H54 (cell line): ENCODE results near the gene OR2AK2.

Source experiments
- DNase-seq: peaks from one replicate; pipeline ENCODE4 v3.0.0; 2011; ENCODE audit warnings: low spot score, mixed read lengths; ENCODE audit not compliant: insufficient read length
- FAIRE-seq: peaks from 3 replicates; lab custom pipeline; 2011; peaks lifted over from hg19 to GRCh38; lab: Jason Lieb, UNC
- POLR2A ChIP-seq: IDR thresholded peaks from 2 replicates; pipeline ENCODE4 v1.6.1; 2011; ENCODE audit warnings: low read depth, mild to moderate bottlenecking, low read length

The OR2AK2 gene

GRCh38 chr1:247964933-247965332 lies at the start of gene OR2AK2:
TSS of gene OR2AK2 (plus strand) at chr1:247965233. CDS start at chr1:247965377, 144 bp downstream.
- DNase-seq: no peak
- no peak for TF ChIP-seq POLR2A
- FAIRE-seq: no peak

GRCh38 chr1:247919952-247920351 lies 45.1 kb upstream of the OR2AK2 start, which contains the start of gene OR2T8:
TSS of gene OR2T8 (plus strand) at chr1:247920252. CDS start at chr1:247921018, 766 bp downstream.
- DNase-seq (no peak), FAIRE-seq (no peak)
- TF ChIP-seq POLR2A: no peak

- TF ChIP-seq POLR2A: no peak
- FAIRE-seq (no peak), DNase-seq (no peak)
Measured at GRCh38 chr1:247923941-247924340, 41.1 kb upstream of the OR2AK2 start.

- TF ChIP-seq POLR2A: no peak
- FAIRE-seq (no peak), DNase-seq (no peak)
Measured at GRCh38 chr1:247924868-247925267, 40.2 kb upstream of the OR2AK2 start, which contains the start of gene OR2AJ1. TSS of gene OR2AJ1 (plus strand) at chr1:247924889. CDS start at chr1:247933769, 8,880 bp downstream.

- DNase-seq (no peak), FAIRE-seq (no peak)
- TF ChIP-seq POLR2A: no peak
Measured at GRCh38 chr1:247933989-247934388, 31.0 kb upstream of the OR2AK2 start.

- DNase-seq: no peak
- TF ChIP-seq POLR2A: no peak
- no peak for FAIRE-seq
Measured at GRCh38 chr1:247935781-247936180, 29.3 kb upstream of the OR2AK2 start.

GRCh38 chr1:247936415-247936814 lies 28.6 kb upstream of the OR2AK2 start:
- TF ChIP-seq POLR2A: no peak
- FAIRE-seq (no peak), DNase-seq (no peak)

GRCh38 chr1:247936965-247937734 lies 27.9 kb upstream of the OR2AK2 start:
- FAIRE-seq (peak; percentile 55), DNase-seq (peak; percentile 58)

GRCh38 chr1:247942624-247943023 lies 22.4 kb upstream of the OR2AK2 start:
- no peak for TF ChIP-seq POLR2A
- FAIRE-seq: no peak

GRCh38 chr1:247948558-247948957 lies 16.5 kb upstream of the OR2AK2 start, which contains the start of gene OR2L8:
TSS of gene OR2L8 (plus strand) at chr1:247948858. CDS start at chr1:247948858, 0 bp downstream.
- no peak for TF ChIP-seq POLR2A
- no peak for FAIRE-seq

More at GRCh38 chr1:247942624-247943023, 22.4 kb upstream of the OR2AK2 start:
- no peak for DNase-seq

GRCh38 chr1:247953408-247953807 lies 11.6 kb upstream of the OR2AK2 start:
- no peak for TF ChIP-seq POLR2A
- no peak for FAIRE-seq
- DNase-seq: no peak

More at GRCh38 chr1:247948558-247948957, 16.5 kb upstream of the OR2AK2 start, which contains the start of gene OR2L8:
- DNase-seq: no peak

- TF ChIP-seq POLR2A: no peak
- FAIRE-seq (no peak), DNase-seq (no peak)
Measured at GRCh38 chr1:247961791-247962190, 3.2 kb upstream of the OR2AK2 start.

- FAIRE-seq (no peak), DNase-seq (no peak)
- no peak for TF ChIP-seq POLR2A
Measured at GRCh38 chr1:247962911-247963588, 2.0 kb upstream of the OR2AK2 start.

- FAIRE-seq (no peak), DNase-seq (no peak)
- TF ChIP-seq POLR2A: no peak
Measured at GRCh38 chr1:247966532-247967204, 1.6 kb downstream of the OR2AK2 start.
